Non-pigmented ciliary epithelial cell (primary cell): ENCODE results near the gene LRRC41.
"Not testable (repeated sequence)": the region's sequence is repeated elsewhere in the genome, so short reads cannot be mapped to it uniquely, and the experiment has no call there.

Source experiments
- DNase-seq: peaks from one replicate; pipeline ENCODE4 v3.0.0-alpha.2; 2010; ENCODE audit warnings: low read depth

The LRRC41 gene

GRCh38 chr1:46284597-46285564 lies 18.5 kb downstream of the LRRC41 start:
- DNase-seq = no peak

GRCh38 chr1:46284058-46284457 lies 19.4 kb downstream of the LRRC41 start:
- DNase-seq = no peak

- no peak for DNase-seq
These were observed 22.4 kb downstream of the LRRC41 start for GRCh38 chr1:46281021-46281420.

GRCh38 chr1:46280092-46280491 lies 23.3 kb downstream of the LRRC41 start:
- no peak for DNase-seq

- DNase-seq = no peak
These were observed 24.6 kb downstream of the LRRC41 start for GRCh38 chr1:46278807-46279206.

GRCh38 chr1:46277658-46278373 lies 25.6 kb downstream of the LRRC41 start:
- no peak for DNase-seq

- no peak for DNase-seq
These were observed 28.4 kb downstream of the LRRC41 start for GRCh38 chr1:46275030-46275337.

GRCh38 chr1:46274225-46275029 lies 29.0 kb downstream of the LRRC41 start:
- DNase-seq = no peak

GRCh38 chr1:46268578-46268977 lies 34.8 kb downstream of the LRRC41 start:
- no peak for DNase-seq

- no peak for DNase-seq
These were observed 40.3 kb downstream of the LRRC41 start for GRCh38 chr1:46263146-46263545.

GRCh38 chr1:46262508-46262907 lies 40.9 kb downstream of the LRRC41 start:
- no peak for DNase-seq

- no peak for DNase-seq
These were observed 46.9 kb downstream of the LRRC41 start for GRCh38 chr1:46256523-46256922.

- DNase-seq = no peak
These were observed 48.7 kb downstream of the LRRC41 start for GRCh38 chr1:46254668-46255067.

GRCh38 chr1:46248122-46248920 lies 55.1 kb downstream of the LRRC41 start:
- no peak for DNase-seq

GRCh38 chr1:46247436-46248121 lies 55.8 kb downstream of the LRRC41 start, which contains the start of gene RAD54L:
Gene RAD54L (plus strand): TSS chr1:46247763. CDS start chr1:46248406, 643 bp downstream.
- DNase-seq = peak; percentile 97

- no peak for DNase-seq
These were observed 56.6 kb downstream of the LRRC41 start for GRCh38 chr1:46246548-46247435.

GRCh38 chr1:46246136-46246535 lies 57.3 kb downstream of the LRRC41 start:
- DNase-seq = not testable (repeated sequence)

GRCh38 chr1:46244656-46245371 lies 58.6 kb downstream of the LRRC41 start:
- DNase-seq = no peak

GRCh38 chr1:46243831-46244230 lies 59.6 kb downstream of the LRRC41 start:
- DNase-seq = not testable (repeated sequence)
